K562 (cell line): Measurements from ENCODE around the gene CSDE1. TPM values are rescaled to one million over a fixed set of nuclear protein-coding genes. Genes with fewer than 3 reads are reported as not detected.

Source experiments
- DEAF1 ChIP-seq: fragments of 450-650 bp; formaldehyde crosslinking; IDR thresholded peaks from 2 replicates; pipeline ENCODE4 v1.4.0; 2020; ENCODE audit warnings: mild to moderate bottlenecking, moderate library complexity
- FIP1L1 ChIP-seq: fragments of 200-400 bp; formaldehyde crosslinking; IDR thresholded peaks from 2 replicates; pipeline ENCODE4 v1.6.1; 2018; ENCODE audit warnings: mild to moderate bottlenecking, low read depth, low read length; ENCODE audit not compliant: poor library complexity, severe bottlenecking
- ID3 ChIP-seq, 2 experiments: fragments of 250-450 bp in 1 of 2; fragments of 450-650 bp in 1 of 2; sonication (Bioruptor Pico) in 1 of 2; IDR thresholded peaks; 2 replicates each; pipeline versions ENCODE4 v1.6.1 to v1.8.0; 2016 to 2021; ENCODE audit warnings: mild to moderate bottlenecking in 2 of 2, moderate library complexity in 2 of 2, missing compliant biosample characterization in 1 of 2, missing genetic modification characterization in 1 of 2
- SMARCB1 ChIP-seq: IDR thresholded peaks from 2 replicates; pipeline ENCODE4 v1.6.1; 2011; ENCODE audit warnings: improper control_type of control experiment, low read depth; ENCODE audit not compliant: insufficient read length
- SNRNP70 ChIP-seq: fragments of 200-400 bp; formaldehyde crosslinking; optimal IDR thresholded peaks from 2 replicates; pipeline ENCODE3; 2017; ENCODE audit warnings: low read depth, low read length
- polyA plus RNA-seq, 8 experiments: library from polyadenylated mRNA; depleted of rRNA in 4 of 8; stranded (reverse) in 5 of 8; unstranded in 3 of 8; fragments of >200 nt; fragmentation: Nextera tagmentation in 2 of 8; fragmentation: Illumina TruSeq in 1 of 8; extraction: Ambion mirVana in 2 of 8; extraction: Trizol in 1 of 8; gene quantifications; 2 replicates each; pipeline versions ENCODE4 v1.2.1 to v1.2.3, GENCODE V29; 2011 to 2014; ENCODE audit warnings: inconsistent platforms in 1 of 8, missing spikeins in 1 of 8
- total RNA-seq, 7 experiments: library from RNA; depleted of rRNA in 6 of 7; stranded (reverse); fragments of >200 nt in 6 of 7; fragmentation: Illumina TruSeq in 2 of 7; extraction: Trizol in 2 of 7; gene quantifications; 2 replicates each; pipeline versions ENCODE4 v1.2.1 to v1.2.3, GENCODE V29; 2011 to 2021; ENCODE audit warnings: low replicate concordance in 1 of 7

CSDE1 gene
- total and polyA plus RNA-seq, 9 of the 15 experiments (the other 6 are each of a cell fraction or from before 2014, with no cell fraction given): 174 to 538 (median 403) TPM

DNA sequence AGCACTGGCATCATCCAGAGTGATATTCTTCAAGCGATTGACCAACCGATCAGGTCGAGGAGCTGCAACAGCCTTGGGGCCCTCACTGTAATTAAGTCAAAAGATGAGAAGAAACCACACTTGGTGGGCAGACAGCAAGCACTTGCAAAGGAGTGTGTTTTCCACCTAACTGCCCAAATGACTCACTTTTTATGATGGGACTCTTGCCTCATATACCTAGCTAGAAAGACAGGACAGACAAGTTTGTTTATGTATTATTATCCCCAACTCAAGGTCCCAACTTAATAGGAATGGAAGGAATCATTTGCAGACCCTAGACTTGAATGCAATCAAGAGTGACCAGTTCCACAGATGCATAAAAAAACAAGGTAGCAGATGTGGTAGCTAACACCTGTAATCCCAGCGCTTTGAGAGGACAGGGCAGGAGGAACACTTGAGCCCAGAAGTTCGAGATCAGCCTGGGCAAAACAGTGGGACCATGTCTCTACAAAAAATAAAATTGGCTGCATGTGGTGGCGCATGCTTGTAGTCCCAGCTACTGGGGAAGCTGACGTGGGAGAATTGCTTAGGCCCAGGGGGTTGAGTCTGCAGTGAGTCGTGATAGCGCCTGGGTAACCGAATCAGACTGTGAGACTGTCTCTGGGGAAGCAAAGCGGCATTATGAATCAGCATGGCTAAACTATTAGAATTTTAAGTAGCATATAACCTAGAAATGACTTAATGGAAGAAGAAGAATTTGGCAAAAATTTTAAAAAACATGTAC lies 38.9 kb downstream of the CSDE1 start (continued):
- TF ChIP-seq DEAF1 (CRISPR knock-in tag): no peak
- TF ChIP-seq FIP1L1: no peak
- no peak for TF ChIP-seq ID3 (CRISPR knock-in tag; IDR thresholded peaks at IDR 0.05)
- no peak for TF ChIP-seq ID3 (tag; IDR thresholded peaks at IDR 0.05)
- no peak for TF ChIP-seq SNRNP70
- no peak for TF ChIP-seq SMARCB1
